ENCODE measurements around the gene ALOX5.

GRCh38 chr10:45409782-45410181, 35.8 kb downstream of the ALOX5 start:
- no peak for TF ChIP-seq CTCF (IDR thresholded peaks at IDR 0.05)
- no peak for TF ChIP-seq NR2C2 (CRISPR knock-in tag; IDR thresholded peaks at IDR 0.05)
- TF ChIP-seq ZNF512 (CRISPR knock-in tag; IDR thresholded peaks at IDR 0.05; ENCODE audit: borderline replicate concordance): no peak
- no peak for TF ChIP-seq ZNF232 (CRISPR knock-in tag; IDR thresholded peaks at IDR 0.05)
- no peak for TF ChIP-seq SP1 (CRISPR knock-in tag; conservative IDR thresholded peaks at IDR 0.05)
- TF ChIP-seq FOXP4 (CRISPR knock-in tag; IDR thresholded peaks at IDR 0.05): no peak
- TF ChIP-seq FOXP1 (CRISPR knock-in tag; IDR thresholded peaks at IDR 0.05; ENCODE audit: borderline replicate concordance): no peak
- TF ChIP-seq ZNF263 (CRISPR knock-in tag; IDR thresholded peaks at IDR 0.05; ENCODE audit: low read depth): no peak
- no peak for TF ChIP-seq ESRRA (CRISPR knock-in tag; IDR thresholded peaks at IDR 0.05; ENCODE audit: borderline replicate concordance)
- no peak for TF ChIP-seq MAX (CRISPR knock-in tag; IDR thresholded peaks at IDR 0.05)
- TF ChIP-seq ZNF121 (CRISPR knock-in tag; IDR thresholded peaks at IDR 0.05): no peak
- TF ChIP-seq NR3C1 (CRISPR knock-in tag; conservative IDR thresholded peaks at IDR 0.05; ENCODE audit: low read depth): no peak
- TF ChIP-seq ATF2 (CRISPR knock-in tag; IDR thresholded peaks at IDR 0.05; ENCODE audit: borderline replicate concordance, low read depth): no peak

Data from WTC11 (cell line).